HepG2 (cell line): Measurements from ENCODE around the gene ABCF1. TPM values are rescaled to one million over a fixed set of nuclear protein-coding genes. Genes with fewer than 3 reads are reported as not detected.

Experiments used
- AHR ChIP-seq: IDR thresholded peaks from 2 replicates; pipeline ENCODE4 v1.6.1; 2018; ENCODE audit warnings: missing genetic modification reagents, missing compliant biosample characterization
- FOXP1 ChIP-seq, 2 experiments: fragments of 450-650 bp in 1 of 2; IDR thresholded peaks; 2 replicates each; pipeline ENCODE4 v1.6.1; 2017 to 2018; ENCODE audit warnings: antibody characterized with exemption in 1 of 2
- HDAC6 ChIP-seq: fragments of 200-600 bp; sonication (generic); IDR thresholded peaks from 2 replicates; pipeline ENCODE4 v1.7.0; 2017; ENCODE audit warnings: mild to moderate bottlenecking, antibody characterized with exemption, low read length, low read depth
- HMG20B ChIP-seq: conservative IDR thresholded peaks from 2 replicates; pipeline ENCODE4 v1.6.1; 2016; ENCODE audit warnings: missing genetic modification reagents, missing compliant biosample characterization
- KDM3A ChIP-seq: IDR thresholded peaks from 2 replicates; pipeline ENCODE4 v1.6.1; 2018; ENCODE audit warnings: low read depth, missing compliant biosample characterization
- PAF1 ChIP-seq: IDR thresholded peaks from 2 replicates; pipeline ENCODE4 v1.6.1; 2016; ENCODE audit warnings: missing genetic modification reagents, missing compliant biosample characterization
- PHF21A ChIP-seq: sonication (generic); formaldehyde crosslinking; IDR thresholded peaks from 2 replicates; pipeline ENCODE4 v1.5.0; 2020; ENCODE audit warnings: mild to moderate bottlenecking, missing genetic modification reagents
- SMAD3 ChIP-seq: sonication (generic); formaldehyde crosslinking; IDR thresholded peaks from 2 replicates; pipeline ENCODE4 v1.4.0; 2020; ENCODE audit warnings: missing genetic modification reagents
- SYNCRIP ChIP-seq: fragments of 200-400 bp; formaldehyde crosslinking; IDR thresholded peaks from 2 replicates; pipeline ENCODE4 v1.6.1; 2018; ENCODE audit warnings: mild to moderate bottlenecking, low read depth, low read length; ENCODE audit not compliant: insufficient read depth
- ZNF614 ChIP-seq: IDR thresholded peaks from 2 replicates; pipeline ENCODE4 v1.6.1; 2018; ENCODE audit warnings: missing biosample characterization, missing genetic modification reagents, inconsistent platforms, borderline replicate concordance
- polyA plus RNA-seq, 8 experiments: library from polyadenylated mRNA; depleted of rRNA in 3 of 8; stranded (reverse) in 7 of 8; unstranded in 1 of 8; fragments of >200 nt; fragmentation: Illumina TruSeq in 4 of 8; extraction: Trizol in 4 of 8; gene quantifications; 2 replicates each; pipeline versions ENCODE4 v1.2.1 to v1.2.3, GENCODE V29; 2011 to 2016; ENCODE audit warnings: low read depth in 4 of 8, missing spikeins in 1 of 8, mixed read lengths in 1 of 8; ENCODE audit not compliant: insufficient read depth in 1 of 8
- total RNA-seq, 5 experiments: library from RNA; depleted of rRNA; stranded (reverse); fragments of >200 nt; fragmentation: Illumina TruSeq; extraction: Trizol; gene quantifications; 2 replicates each; pipeline ENCODE4 v1.2.3, GENCODE V29; 2016; ENCODE audit warnings: low read depth in 1 of 5
- TF ChIP-seq, protein P1 (sequence below): sonication (generic); formaldehyde crosslinking; IDR thresholded peaks from 2 replicates; pipeline ENCODE4 v1.4.0; 2020; ENCODE audit warnings: mild to moderate bottlenecking, missing genetic modification reagents
- TF ChIP-seq, protein P2 (sequence below): sonication (generic); formaldehyde crosslinking; IDR thresholded peaks from 2 replicates; pipeline ENCODE4 v1.4.0; 2020; ENCODE audit warnings: low read depth, missing genetic modification reagents
- TF ChIP-seq, protein P3 (sequence below): sonication (generic); formaldehyde crosslinking; IDR thresholded peaks from 2 replicates; pipeline ENCODE4 v1.4.0; 2020; ENCODE audit warnings: missing genetic modification reagents
- TF ChIP-seq, protein P4 (sequence below): sonication (generic); formaldehyde crosslinking; IDR thresholded peaks from 2 replicates; pipeline ENCODE4 v1.8.0; 2022; ENCODE audit warnings: missing genetic modification reagents, mild to moderate bottlenecking, borderline replicate concordance

ABCF1 gene
- total and polyA plus RNA-seq, 2 of the 13 experiments (the other 11 are each of a cell fraction or from before 2014, with no cell fraction given) = 25.4 to 98.9 TPM

DNA sequence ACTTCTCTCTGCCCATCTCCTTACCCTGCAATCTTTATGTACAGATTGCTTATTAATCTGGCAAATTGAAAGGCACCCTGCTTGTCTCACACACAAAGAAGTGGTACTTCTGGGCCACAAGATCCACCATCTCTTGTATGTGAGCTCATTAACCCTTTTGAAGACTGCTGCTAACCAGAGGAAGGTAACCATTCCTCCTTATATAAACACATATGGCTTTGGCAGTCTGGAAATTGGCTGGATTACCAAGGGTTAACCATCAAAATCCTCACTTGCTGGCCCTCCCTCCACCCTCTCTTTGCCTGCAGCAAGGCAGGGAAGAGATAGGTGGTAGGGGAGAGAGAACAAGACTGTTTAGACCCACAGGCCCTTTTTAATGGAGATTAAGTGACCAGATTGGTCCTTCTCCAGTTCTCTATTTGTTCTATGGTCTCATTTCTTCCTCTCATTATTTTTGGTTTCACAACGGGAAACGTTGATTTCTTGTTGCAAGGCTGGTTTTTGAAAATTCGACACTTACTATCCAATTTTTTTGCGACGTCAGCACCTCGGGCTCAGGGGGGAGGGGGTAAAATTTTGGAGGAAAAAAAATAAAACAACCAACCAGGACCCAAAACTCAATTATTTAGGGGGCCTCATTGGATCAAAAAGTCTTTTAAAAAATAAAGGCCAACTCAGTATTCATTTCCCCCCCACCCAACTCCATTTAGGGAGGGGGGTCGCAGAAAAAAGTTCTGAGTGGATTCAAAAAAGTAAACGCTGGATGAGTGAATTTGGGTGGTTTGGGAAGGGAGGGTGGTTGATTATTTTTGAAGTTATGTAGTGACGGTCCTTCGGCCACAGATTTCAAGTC lies 44.9 kb downstream of the ABCF1 start (continued):
- TF ChIP-seq, protein P1, sequence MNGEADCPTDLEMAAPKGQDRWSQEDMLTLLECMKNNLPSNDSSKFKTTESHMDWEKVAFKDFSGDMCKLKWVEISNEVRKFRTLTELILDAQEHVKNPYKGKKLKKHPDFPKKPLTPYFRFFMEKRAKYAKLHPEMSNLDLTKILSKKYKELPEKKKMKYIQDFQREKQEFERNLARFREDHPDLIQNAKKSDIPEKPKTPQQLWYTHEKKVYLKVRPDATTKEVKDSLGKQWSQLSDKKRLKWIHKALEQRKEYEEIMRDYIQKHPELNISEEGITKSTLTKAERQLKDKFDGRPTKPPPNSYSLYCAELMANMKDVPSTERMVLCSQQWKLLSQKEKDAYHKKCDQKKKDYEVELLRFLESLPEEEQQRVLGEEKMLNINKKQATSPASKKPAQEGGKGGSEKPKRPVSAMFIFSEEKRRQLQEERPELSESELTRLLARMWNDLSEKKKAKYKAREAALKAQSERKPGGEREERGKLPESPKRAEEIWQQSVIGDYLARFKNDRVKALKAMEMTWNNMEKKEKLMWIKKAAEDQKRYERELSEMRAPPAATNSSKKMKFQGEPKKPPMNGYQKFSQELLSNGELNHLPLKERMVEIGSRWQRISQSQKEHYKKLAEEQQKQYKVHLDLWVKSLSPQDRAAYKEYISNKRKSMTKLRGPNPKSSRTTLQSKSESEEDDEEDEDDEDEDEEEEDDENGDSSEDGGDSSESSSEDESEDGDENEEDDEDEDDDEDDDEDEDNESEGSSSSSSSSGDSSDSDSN = no peak
- TF ChIP-seq, protein P2, sequence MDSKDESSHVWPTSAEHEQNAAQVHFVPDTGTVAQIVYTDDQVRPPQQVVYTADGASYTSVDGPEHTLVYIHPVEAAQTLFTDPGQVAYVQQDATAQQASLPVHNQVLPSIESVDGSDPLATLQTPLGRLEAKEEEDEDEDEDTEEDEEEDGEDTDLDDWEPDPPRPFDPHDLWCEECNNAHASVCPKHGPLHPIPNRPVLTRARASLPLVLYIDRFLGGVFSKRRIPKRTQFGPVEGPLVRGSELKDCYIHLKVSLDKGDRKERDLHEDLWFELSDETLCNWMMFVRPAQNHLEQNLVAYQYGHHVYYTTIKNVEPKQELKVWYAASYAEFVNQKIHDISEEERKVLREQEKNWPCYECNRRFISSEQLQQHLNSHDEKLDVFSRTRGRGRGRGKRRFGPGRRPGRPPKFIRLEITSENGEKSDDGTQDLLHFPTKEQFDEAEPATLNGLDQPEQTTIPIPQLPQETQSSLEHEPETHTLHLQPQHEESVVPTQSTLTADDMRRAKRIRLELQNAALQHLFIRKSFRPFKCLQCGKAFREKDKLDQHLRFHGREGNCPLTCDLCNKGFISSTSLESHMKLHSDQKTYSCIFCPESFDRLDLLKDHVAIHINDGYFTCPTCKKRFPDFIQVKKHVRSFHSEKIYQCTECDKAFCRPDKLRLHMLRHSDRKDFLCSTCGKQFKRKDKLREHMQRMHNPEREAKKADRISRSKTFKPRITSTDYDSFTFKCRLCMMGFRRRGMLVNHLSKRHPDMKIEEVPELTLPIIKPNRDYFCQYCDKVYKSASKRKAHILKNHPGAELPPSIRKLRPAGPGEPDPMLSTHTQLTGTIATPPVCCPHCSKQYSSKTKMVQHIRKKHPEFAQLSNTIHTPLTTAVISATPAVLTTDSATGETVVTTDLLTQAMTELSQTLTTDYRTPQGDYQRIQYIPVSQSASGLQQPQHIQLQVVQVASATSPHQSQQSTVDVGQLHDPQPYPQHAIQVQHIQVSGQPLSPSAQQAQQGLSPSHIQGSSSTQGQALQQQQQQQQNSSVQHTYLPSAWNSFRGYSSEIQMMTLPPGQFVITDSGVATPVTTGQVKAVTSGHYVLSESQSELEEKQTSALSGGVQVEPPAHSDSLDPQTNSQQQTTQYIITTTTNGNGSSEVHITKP (CRISPR knock-in tag) = no peak
- no peak for TF ChIP-seq FOXP1 (IDR thresholded peaks at IDR 0.05)
- TF ChIP-seq FOXP1 (CRISPR knock-in tag; IDR thresholded peaks at IDR 0.05) = no peak
- TF ChIP-seq, protein P3, sequence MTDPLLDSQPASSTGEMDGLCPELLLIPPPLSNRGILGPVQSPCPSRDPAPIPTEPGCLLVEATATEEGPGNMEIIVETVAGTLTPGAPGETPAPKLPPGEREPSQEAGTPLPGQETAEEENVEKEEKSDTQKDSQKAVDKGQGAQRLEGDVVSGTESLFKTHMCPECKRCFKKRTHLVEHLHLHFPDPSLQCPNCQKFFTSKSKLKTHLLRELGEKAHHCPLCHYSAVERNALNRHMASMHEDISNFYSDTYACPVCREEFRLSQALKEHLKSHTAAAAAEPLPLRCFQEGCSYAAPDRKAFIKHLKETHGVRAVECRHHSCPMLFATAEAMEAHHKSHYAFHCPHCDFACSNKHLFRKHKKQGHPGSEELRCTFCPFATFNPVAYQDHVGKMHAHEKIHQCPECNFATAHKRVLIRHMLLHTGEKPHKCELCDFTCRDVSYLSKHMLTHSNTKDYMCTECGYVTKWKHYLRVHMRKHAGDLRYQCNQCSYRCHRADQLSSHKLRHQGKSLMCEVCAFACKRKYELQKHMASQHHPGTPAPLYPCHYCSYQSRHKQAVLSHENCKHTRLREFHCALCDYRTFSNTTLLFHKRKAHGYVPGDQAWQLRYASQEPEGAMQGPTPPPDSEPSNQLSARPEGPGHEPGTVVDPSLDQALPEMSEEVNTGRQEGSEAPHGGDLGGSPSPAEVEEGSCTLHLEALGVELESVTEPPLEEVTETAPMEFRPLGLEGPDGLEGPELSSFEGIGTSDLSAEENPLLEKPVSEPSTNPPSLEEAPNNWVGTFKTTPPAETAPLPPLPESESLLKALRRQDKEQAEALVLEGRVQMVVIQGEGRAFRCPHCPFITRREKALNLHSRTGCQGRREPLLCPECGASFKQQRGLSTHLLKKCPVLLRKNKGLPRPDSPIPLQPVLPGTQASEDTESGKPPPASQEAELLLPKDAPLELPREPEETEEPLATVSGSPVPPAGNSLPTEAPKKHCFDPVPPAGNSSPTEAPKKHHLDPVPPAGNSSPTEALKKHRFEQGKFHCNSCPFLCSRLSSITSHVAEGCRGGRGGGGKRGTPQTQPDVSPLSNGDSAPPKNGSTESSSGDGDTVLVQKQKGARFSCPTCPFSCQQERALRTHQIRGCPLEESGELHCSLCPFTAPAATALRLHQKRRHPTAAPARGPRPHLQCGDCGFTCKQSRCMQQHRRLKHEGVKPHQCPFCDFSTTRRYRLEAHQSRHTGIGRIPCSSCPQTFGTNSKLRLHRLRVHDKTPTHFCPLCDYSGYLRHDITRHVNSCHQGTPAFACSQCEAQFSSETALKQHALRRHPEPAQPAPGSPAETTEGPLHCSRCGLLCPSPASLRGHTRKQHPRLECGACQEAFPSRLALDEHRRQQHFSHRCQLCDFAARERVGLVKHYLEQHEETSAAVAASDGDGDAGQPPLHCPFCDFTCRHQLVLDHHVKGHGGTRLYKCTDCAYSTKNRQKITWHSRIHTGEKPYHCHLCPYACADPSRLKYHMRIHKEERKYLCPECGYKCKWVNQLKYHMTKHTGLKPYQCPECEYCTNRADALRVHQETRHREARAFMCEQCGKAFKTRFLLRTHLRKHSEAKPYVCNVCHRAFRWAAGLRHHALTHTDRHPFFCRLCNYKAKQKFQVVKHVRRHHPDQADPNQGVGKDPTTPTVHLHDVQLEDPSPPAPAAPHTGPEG (CRISPR knock-in tag) = no peak
- TF ChIP-seq PAF1 (CRISPR knock-in tag) = no peak; the same call in 1 of the 2 replicates
- TF ChIP-seq AHR (CRISPR knock-in tag) = no peak
- TF ChIP-seq, protein P4, sequence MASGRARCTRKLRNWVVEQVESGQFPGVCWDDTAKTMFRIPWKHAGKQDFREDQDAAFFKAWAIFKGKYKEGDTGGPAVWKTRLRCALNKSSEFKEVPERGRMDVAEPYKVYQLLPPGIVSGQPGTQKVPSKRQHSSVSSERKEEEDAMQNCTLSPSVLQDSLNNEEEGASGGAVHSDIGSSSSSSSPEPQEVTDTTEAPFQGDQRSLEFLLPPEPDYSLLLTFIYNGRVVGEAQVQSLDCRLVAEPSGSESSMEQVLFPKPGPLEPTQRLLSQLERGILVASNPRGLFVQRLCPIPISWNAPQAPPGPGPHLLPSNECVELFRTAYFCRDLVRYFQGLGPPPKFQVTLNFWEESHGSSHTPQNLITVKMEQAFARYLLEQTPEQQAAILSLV = no peak
- no peak for TF ChIP-seq SYNCRIP
- TF ChIP-seq PHF21A (CRISPR knock-in tag) = no peak
- TF ChIP-seq HDAC6 = no peak; the same call in 1 of the 2 replicates
- TF ChIP-seq SMAD3 = no peak; the same call in 1 of the 2 replicates
- no peak for TF ChIP-seq KDM3A (CRISPR knock-in tag)
- TF ChIP-seq ZNF614 (CRISPR knock-in tag) = no peak; the same call in 1 of the 2 replicates
- TF ChIP-seq HMG20B (CRISPR knock-in tag) = no peak
